Measurements from ENCODE around the gene PFDN5. TPM values are rescaled to one million over a fixed set of nuclear protein-coding genes. Genes with fewer than 3 reads are reported as not detected.
"Not testable (repeated sequence)": the region's sequence is repeated elsewhere in the genome, so short reads cannot be mapped to it uniquely, and the experiment has no call there.

PFDN5 gene
- total RNA-seq, 2 experiments from 2014 or later = 305 to 335 TPM

GRCh38 chr12:53320352-53321195 is 25.2 kb downstream of the PFDN5 start:
- CTCF ChIA-PET = interaction anchor here (0.5 to 7.1 kb wide), 79 partner anchors 8 to 1252 kb away, joined by 3 to 94 read pairs (median 4); partner anchors contain the start of genes AMHR2, ATP5MC2, ESPL1 and ITGB7
- no peak for DNase-seq
- H3K27ac Mint-ChIP-seq = peak overlapping the region; percentile 93
- no peaks in the 10 kb centered on the region for H3K9me3 Mint-ChIP-seq
- H3K4me3 Mint-ChIP-seq = peak overlapping the region; percentile 85
- POLR2A ChIA-PET = interaction anchor here (0.7 to 1.6 kb wide), 6 partner anchors 22 to 315 kb away, joined by 3 to 8 read pairs (median 4); partner anchors contain the start of genes PFDN5 and SP1
- H3K36me3 Mint-ChIP-seq (ENCODE audit: low read depth) = peaks cover 14% of the 10 kb centered on the region
- no peaks in the 10 kb centered on the region for H3K27me3 Mint-ChIP-seq
- peaks cover 46% of the 10 kb centered on the region for H3K4me1 Mint-ChIP-seq

- H3K9me3 Mint-ChIP-seq = no peaks in the 10 kb centered on the region
- POLR2A ChIA-PET = interaction anchor here (0.8 to 1.4 kb wide), 2 partner anchors 24 to 177 kb away, joined by 3 to 4 read pairs; partner anchors contain the start of gene TARBP2
- CTCF ChIA-PET = interaction anchor here (0.5 to 7.1 kb wide), 14 partner anchors 14 to 177 kb away, joined by 3 to 94 read pairs (median 5); partner anchors contain the start of genes ITGB7, MYG1 and TARBP2
- no peaks in the 10 kb centered on the region for H3K36me3 Mint-ChIP-seq (ENCODE audit: low read depth)
- peaks cover 49% of the 10 kb centered on the region for H3K4me1 Mint-ChIP-seq
- peak overlapping the region; percentile 99 for H3K27ac Mint-ChIP-seq
- peak overlapping the region; percentile 78 for H3K4me3 Mint-ChIP-seq
- peak; percentile 72 for DNase-seq
- H3K27me3 Mint-ChIP-seq = peaks cover 9% of the 10 kb centered on the region
Measured at GRCh38 chr12:53324113-53324778, 28.9 kb downstream of the PFDN5 start.

- Mint-ChIP-seq H3K9me3 (no peaks in the 10 kb centered on the region), H3K27ac (peak overlapping the region; percentile 99), H3K36me3 (ENCODE audit: low read depth) (no peaks in the 10 kb centered on the region), H3K27me3 (peaks cover 10% of the 10 kb centered on the region), H3K4me1 (peaks cover 47% of the 10 kb centered on the region), H3K4me3 (peak overlapping the region; percentile 78)
- POLR2A ChIA-PET = interaction anchor here (1.4 kb wide), 1 partner anchor 177 kb away, joined by 4 read pairs; the partner anchor contains the start of gene TARBP2
- peak; percentile 88 for DNase-seq
- CTCF ChIA-PET = interaction anchor here (0.5 to 7.1 kb wide), 12 partner anchors 9 to 383 kb away, joined by 3 to 94 read pairs (median 4); partner anchors contain the start of genes ITGB7 and MYG1
Measured at GRCh38 chr12:53324779-53325510, 29.6 kb downstream of the PFDN5 start.

GRCh38 chr12:53325511-53326061 is 30.2 kb downstream of the PFDN5 start:
- Mint-ChIP-seq H3K4me3 (peak overlapping the region; percentile 78), H3K9me3 (no peaks in the 10 kb centered on the region), H3K27me3 (peaks cover 13% of the 10 kb centered on the region), H3K27ac (peak overlapping the region; percentile 84), H3K36me3 (ENCODE audit: low read depth) (no peaks in the 10 kb centered on the region), H3K4me1 (peaks cover 40% of the 10 kb centered on the region)
- ChIA-PET POLR2A (no interaction called here), CTCF (interaction anchor here (0.5 to 2.6 kb wide), 13 partner anchors 8 to 421 kb away, joined by 3 to 13 read pairs (median 4); partner anchors contain the start of gene MYG1)
- DNase-seq = peak; percentile 26

GRCh38 chr12:53326460-53327185 is 31.3 kb downstream of the PFDN5 start:
- H3K9me3 Mint-ChIP-seq = no peaks in the 10 kb centered on the region
- H3K27me3 Mint-ChIP-seq = peaks cover 16% of the 10 kb centered on the region
- H3K27ac Mint-ChIP-seq = peak overlapping the region; percentile 84
- peaks cover 30% of the 10 kb centered on the region for H3K4me1 Mint-ChIP-seq
- H3K4me3 Mint-ChIP-seq = peak overlapping the region; percentile 70
- DNase-seq = no peak
- POLR2A ChIA-PET = no interaction called here
- H3K36me3 Mint-ChIP-seq (ENCODE audit: low read depth) = no peaks in the 10 kb centered on the region
- CTCF ChIA-PET = interaction anchor here (0.6 to 3.1 kb wide), 8 partner anchors 8 to 426 kb away, joined by 3 to 11 read pairs (median 4); no protein-coding TSS in a partner anchor

GRCh38 chr12:53327435-53328042 is 32.2 kb downstream of the PFDN5 start:
- Mint-ChIP-seq H3K4me3 (no peak overlapping the region), H3K27me3 (peaks cover 24% of the 10 kb centered on the region), H3K27ac (no peak overlapping the region), H3K36me3 (ENCODE audit: low read depth) (no peaks in the 10 kb centered on the region), H3K4me1 (peaks cover 27% of the 10 kb centered on the region), H3K9me3 (no peaks in the 10 kb centered on the region)
- POLR2A ChIA-PET = no interaction called here
- DNase-seq = no peak
- CTCF ChIA-PET = interaction anchor here (0.8 to 3.1 kb wide), 7 partner anchors 8 to 94 kb away, joined by 3 to 11 read pairs (median 6); no protein-coding TSS in a partner anchor

- no peak overlapping the region for H3K27ac Mint-ChIP-seq
- no peaks in the 10 kb centered on the region for H3K36me3 Mint-ChIP-seq (ENCODE audit: low read depth)
- CTCF ChIA-PET = interaction anchor here (0.8 to 3.1 kb wide), 6 partner anchors 7 to 93 kb away, joined by 3 to 11 read pairs (median 7); no protein-coding TSS in a partner anchor
- no peaks in the 10 kb centered on the region for H3K9me3 Mint-ChIP-seq
- DNase-seq = no peak
- H3K4me3 Mint-ChIP-seq = no peak overlapping the region
- POLR2A ChIA-PET = no interaction called here
- peaks cover 24% of the 10 kb centered on the region for H3K27me3 Mint-ChIP-seq
- peaks cover 23% of the 10 kb centered on the region for H3K4me1 Mint-ChIP-seq
Measured at GRCh38 chr12:53328043-53328435, 32.7 kb downstream of the PFDN5 start.

- ChIA-PET POLR2A (no interaction called here), CTCF (interaction anchor here (0.8 to 1.8 kb wide), 5 partner anchors 8 to 49 kb away, joined by 3 to 8 read pairs (median 3); partner anchors contain the start of gene AAAS)
- no peak overlapping the region for H3K27ac Mint-ChIP-seq
Measured at GRCh38 chr12:53330671-53331070, 35.3 kb downstream of the PFDN5 start.

GRCh38 chr12:53332339-53332738 is 37.0 kb downstream of the PFDN5 start:
- DNase-seq; H3K9me3 Mint-ChIP-seq; H3K4me3 Mint-ChIP-seq; H3K36me3 Mint-ChIP-seq (ENCODE audit: low read depth); POLR2A ChIA-PET: not testable (repeated sequence)
- CTCF ChIA-PET = interaction anchor here (0.9 to 4.8 kb wide), 4 partner anchors 11 to 13 kb away, joined by 3 to 20 read pairs (median 4); no protein-coding TSS in a partner anchor
- peaks cover 10% of the 10 kb centered on the region for H3K4me1 Mint-ChIP-seq
- peaks cover 49% of the 10 kb centered on the region for H3K27me3 Mint-ChIP-seq
- H3K27ac Mint-ChIP-seq = peak overlapping the region; percentile 54

More at GRCh38 chr12:53330671-53331070, 35.3 kb downstream of the PFDN5 start:
- Mint-ChIP-seq H3K9me3 (no peaks in the 10 kb centered on the region), H3K27me3 (peaks cover 35% of the 10 kb centered on the region), H3K36me3 (ENCODE audit: low read depth) (no peaks in the 10 kb centered on the region), H3K4me3 (no peak overlapping the region), H3K4me1 (peaks cover 12% of the 10 kb centered on the region)
- DNase-seq = no peak

- no peaks in the 10 kb centered on the region for H3K9me3 Mint-ChIP-seq
- no peaks in the 10 kb centered on the region for H3K36me3 Mint-ChIP-seq (ENCODE audit: low read depth)
- peaks cover 10% of the 10 kb centered on the region for H3K4me1 Mint-ChIP-seq
- no peak overlapping the region for H3K4me3 Mint-ChIP-seq
- ChIA-PET CTCF (interaction anchor here (0.9 to 4.8 kb wide), 4 partner anchors 7 to 13 kb away, joined by 4 to 20 read pairs (median 4); no protein-coding TSS in a partner anchor), POLR2A (no interaction called here)
- H3K27ac Mint-ChIP-seq = no peak overlapping the region
- peaks cover 49% of the 10 kb centered on the region for H3K27me3 Mint-ChIP-seq
- DNase-seq = no peak
Measured at GRCh38 chr12:53332744-53333143, 37.4 kb downstream of the PFDN5 start.

- no peak overlapping the region for H3K27ac Mint-ChIP-seq
- no peak overlapping the region for H3K4me3 Mint-ChIP-seq
- H3K4me1 Mint-ChIP-seq = peaks cover 15% of the 10 kb centered on the region
- no peaks in the 10 kb centered on the region for H3K36me3 Mint-ChIP-seq (ENCODE audit: low read depth)
- peaks cover 53% of the 10 kb centered on the region for H3K27me3 Mint-ChIP-seq
- H3K9me3 Mint-ChIP-seq = no peaks in the 10 kb centered on the region
- DNase-seq = no peak
- POLR2A ChIA-PET = no interaction called here
- CTCF ChIA-PET = interaction anchor here (0.5 to 4.8 kb wide), 5 partner anchors 8 to 106 kb away, joined by 3 to 20 read pairs (median 4); no protein-coding TSS in a partner anchor
Measured at GRCh38 chr12:53333289-53333688, 37.9 kb downstream of the PFDN5 start.

All from activated CD4-positive, alpha-beta T cell treated with anti-CD3 and anti-CD28 coated beads, Interleukin-2, amount 10 ng/mL, durations not matched to agents 7 days and 5 days (primary cell).